Activated naive CD8-positive, alpha-beta T cell treated with anti-CD3 and anti-CD28 coated beads, Interleukin-2, amount 10 ng/mL, durations not matched to agents 7 days and 5 days (primary cell): ENCODE results near the gene WNT8B. TPM values are rescaled to one million over a fixed set of nuclear protein-coding genes. Genes with fewer than 3 reads are reported as not detected.

Source experiments
- ATAC-seq: fragments of 150-1000 bp; cut with Tn5 transposase; one replicate; pipeline ENCODE4 v1.10.0; 2021; ENCODE audit warnings: low read depth, moderate library complexity
- POLR2A ChIA-PET: fragments of 350-600 bp; sonication (Branson Sonifier 250); formaldehyde crosslinking; loops from one replicate; lab custom pipeline; 2021; ENCODE audit warnings: antibody characterized with exemption; lab: Charles Lee
- DNase-seq: peaks from one replicate; pipeline ENCODE4 v3.0.0; 2021
- H3K27ac Mint-ChIP-seq: one replicate; pipeline ENCODE4 v1.8.0; 2022; ENCODE audit warnings: mild to moderate bottlenecking, mixed read lengths
- H3K27me3 Mint-ChIP-seq: one replicate; pipeline ENCODE4 v1.8.0; 2022; ENCODE audit warnings: mild to moderate bottlenecking, moderate library complexity, mixed read lengths
- H3K36me3 Mint-ChIP-seq: one replicate; pipeline ENCODE4 v1.8.0; 2021; ENCODE audit warnings: mild to moderate bottlenecking, mixed read lengths
- H3K4me1 Mint-ChIP-seq: one replicate; pipeline ENCODE4 v1.8.0; 2021; ENCODE audit warnings: mixed read lengths
- H3K4me3 Mint-ChIP-seq: one replicate; pipeline ENCODE4 v1.8.0; 2022; ENCODE audit warnings: mild to moderate bottlenecking, moderate library complexity, mixed read lengths
- H3K9me3 Mint-ChIP-seq: one replicate; pipeline ENCODE4 v1.8.0; 2021; ENCODE audit warnings: mixed read lengths
- total RNA-seq, 2 experiments: library from RNA; stranded (reverse); gene quantifications; one replicate each; pipeline ENCODE4 v1.2.3, GENCODE V29; 2021

Gene WNT8B
- total RNA-seq, 2 experiments from 2014 or later: 0.54 to 0.91 TPM

GRCh38 chr10:100528123-100528886 is 65.5 kb downstream of the WNT8B start:
- DNase-seq (no peak), ATAC-seq (peak; percentile 28)
- Mint-ChIP-seq H3K4me3 (peak overlapping the region; percentile 100), H3K36me3 (peaks cover 34% of the 10 kb centered on the region), H3K27me3 (no peaks in the 10 kb centered on the region), H3K27ac (peak overlapping the region; percentile 94), H3K9me3 (peaks cover 2% of the 10 kb centered on the region), H3K4me1 (peaks cover 38% of the 10 kb centered on the region)
- POLR2A ChIA-PET: interaction anchor here (1.1 to 3.3 kb wide), 2 partner anchors 9 to 19 kb away, joined by 3 to 12 read pairs; no protein-coding TSS in a partner anchor

- Mint-ChIP-seq H3K9me3 (peaks cover 2% of the 10 kb centered on the region), H3K4me1 (peaks cover 35% of the 10 kb centered on the region), H3K27me3 (no peaks in the 10 kb centered on the region), H3K27ac (peak overlapping the region; percentile 94), H3K36me3 (peaks cover 27% of the 10 kb centered on the region), H3K4me3 (peak overlapping the region; percentile 100)
- ATAC-seq (no peak), DNase-seq (no peak)
- POLR2A ChIA-PET: interaction anchor here (1.1 to 3.3 kb wide), 2 partner anchors 10 to 20 kb away, joined by 3 to 12 read pairs; no protein-coding TSS in a partner anchor
These were observed 66.2 kb downstream of the WNT8B start for GRCh38 chr10:100528921-100529474.

- Mint-ChIP-seq H3K27me3 (no peaks in the 10 kb centered on the region), H3K9me3 (peaks cover 2% of the 10 kb centered on the region), H3K4me3 (peak within 1 kb of the TSS; percentile 100), H3K27ac (peak within 1 kb of the TSS; percentile 94), H3K36me3 (peaks cover 26% of the 10 kb centered on the region), H3K4me1 (peaks cover 36% of the 10 kb centered on the region)
- DNase-seq (peak; percentile 86), ATAC-seq (peak; percentile 85)
- POLR2A ChIA-PET: no interaction called here
These were observed 66.9 kb downstream of the WNT8B start, which contains the start of gene NDUFB8 for GRCh38 chr10:100529475-100530298. TSS of gene NDUFB8 (minus strand) at chr10:100529871. CDS start at chr10:100529851, 20 bp downstream.

GRCh38 chr10:100531761-100532160 is 69.0 kb downstream of the WNT8B start:
- peaks cover 15% of the 10 kb centered on the region for H3K36me3 Mint-ChIP-seq
- no peak for ATAC-seq
- POLR2A ChIA-PET: no interaction called here
- peaks cover 38% of the 10 kb centered on the region for H3K4me1 Mint-ChIP-seq
- peaks cover 2% of the 10 kb centered on the region for H3K9me3 Mint-ChIP-seq
- no peak overlapping the region for H3K27ac Mint-ChIP-seq
- no peak overlapping the region for H3K4me3 Mint-ChIP-seq
- no peaks in the 10 kb centered on the region for H3K27me3 Mint-ChIP-seq
- DNase-seq: no peak

Other genes starting within 250 kb of the WNT8B start
- 10 to 100 TPM; 19.5 to 21.9 TPM for gene CHUK, start 233.4 kb upstream of the WNT8B start, total RNA-seq
- 10 to 100 TPM; 39.0 to 39.7 TPM for gene CWF19L1, start 195.4 kb upstream of the WNT8B start, total RNA-seq
- 10 to 100 TPM; 47.3 to 50.6 TPM for gene BLOC1S2, start 176.3 kb upstream of the WNT8B start, total RNA-seq
- gene PKD2L1, start 132.8 kb upstream of the WNT8B start, total RNA-seq: not detected
- 100 to 1,000 TPM; 212 to 220 TPM for gene SCD, start 115.8 kb upstream of the WNT8B start, total RNA-seq
- 100 to 1,000 TPM; 156 to 168 TPM for gene SEC31B, start 56.9 kb downstream of the WNT8B start, total RNA-seq
- 100 to 1,000 TPM; 245 to 269 TPM for gene NDUFB8, start 66.9 kb downstream of the WNT8B start, total RNA-seq
- gene HIF1AN, start 72.9 kb downstream of the WNT8B start, total RNA-seq: 10 to 100 TPM; 52.3 to 56.4 TPM